Activated CD8-positive, alpha-beta memory T cell treated with anti-CD3 and anti-CD28 coated beads for 48 hours (primary cell): ENCODE results near the gene WIPF3.

Experiments
- DNase-seq, 3 experiments: peaks; one replicate each; pipeline ENCODE4 v3.0.0-alpha.2; 2020; ENCODE audit warnings: low read depth in 2 of 3, low spot score in 2 of 3

WIPF3 gene

DNA sequence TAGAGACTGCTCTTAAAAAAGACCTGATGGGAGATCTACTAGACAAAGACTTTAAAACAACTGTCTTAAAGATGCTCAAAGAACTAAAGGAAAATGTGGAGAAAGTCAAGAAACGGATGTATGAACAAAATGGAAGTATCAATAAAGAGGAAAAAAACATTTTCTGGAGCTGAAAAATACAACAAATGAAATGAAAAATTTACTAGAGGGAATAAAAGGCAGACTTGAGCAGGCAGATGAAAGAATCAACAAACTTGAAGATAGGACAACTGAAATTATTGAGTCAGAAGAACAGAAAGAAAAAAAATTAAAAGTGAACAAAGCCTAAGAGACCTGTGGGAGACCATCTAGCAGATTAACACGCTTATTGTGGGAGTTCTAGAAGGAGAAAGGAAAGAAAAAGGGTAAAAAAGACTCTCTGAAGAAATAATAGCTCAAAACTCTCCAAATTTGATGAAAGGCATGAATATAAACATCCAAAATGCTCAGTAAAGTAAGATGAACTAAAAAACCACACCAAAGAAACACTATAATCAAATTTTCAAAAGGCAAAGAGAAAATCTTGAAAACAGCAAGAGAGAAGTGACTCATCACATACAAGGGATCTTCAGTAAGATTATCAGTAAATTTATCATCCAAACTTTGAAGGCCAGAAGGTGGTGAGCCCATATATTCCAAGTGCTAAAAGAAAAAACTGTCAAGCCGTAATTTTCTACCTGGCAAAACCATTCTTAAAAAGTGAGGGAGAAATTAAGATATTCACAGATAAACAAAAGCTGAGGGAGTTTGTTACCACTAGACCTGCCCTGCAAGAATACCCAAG, 100.1 kb downstream of the WIPF3 start:
- no peak for DNase-seq

DNA sequence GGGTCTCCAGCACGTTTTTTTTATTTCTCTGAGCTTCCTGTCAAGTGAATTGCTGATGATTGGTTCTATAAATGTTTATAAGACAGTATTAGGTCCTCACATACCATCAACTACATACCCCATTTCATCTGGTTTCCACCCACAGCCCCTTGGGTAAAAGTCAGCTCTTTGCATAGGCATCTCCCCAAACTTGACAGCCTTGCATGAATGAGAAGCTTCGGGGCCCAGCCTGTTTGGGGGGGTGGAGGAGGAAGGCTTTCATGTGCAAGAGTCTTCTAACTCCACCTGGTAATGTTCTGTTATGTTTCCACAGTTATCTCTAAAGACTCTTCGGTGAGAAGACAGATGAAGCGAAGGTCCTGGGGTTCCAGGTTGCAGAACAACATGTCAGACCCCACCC, 107.9 kb downstream of the WIPF3 start:
- no peak for DNase-seq

DNA sequence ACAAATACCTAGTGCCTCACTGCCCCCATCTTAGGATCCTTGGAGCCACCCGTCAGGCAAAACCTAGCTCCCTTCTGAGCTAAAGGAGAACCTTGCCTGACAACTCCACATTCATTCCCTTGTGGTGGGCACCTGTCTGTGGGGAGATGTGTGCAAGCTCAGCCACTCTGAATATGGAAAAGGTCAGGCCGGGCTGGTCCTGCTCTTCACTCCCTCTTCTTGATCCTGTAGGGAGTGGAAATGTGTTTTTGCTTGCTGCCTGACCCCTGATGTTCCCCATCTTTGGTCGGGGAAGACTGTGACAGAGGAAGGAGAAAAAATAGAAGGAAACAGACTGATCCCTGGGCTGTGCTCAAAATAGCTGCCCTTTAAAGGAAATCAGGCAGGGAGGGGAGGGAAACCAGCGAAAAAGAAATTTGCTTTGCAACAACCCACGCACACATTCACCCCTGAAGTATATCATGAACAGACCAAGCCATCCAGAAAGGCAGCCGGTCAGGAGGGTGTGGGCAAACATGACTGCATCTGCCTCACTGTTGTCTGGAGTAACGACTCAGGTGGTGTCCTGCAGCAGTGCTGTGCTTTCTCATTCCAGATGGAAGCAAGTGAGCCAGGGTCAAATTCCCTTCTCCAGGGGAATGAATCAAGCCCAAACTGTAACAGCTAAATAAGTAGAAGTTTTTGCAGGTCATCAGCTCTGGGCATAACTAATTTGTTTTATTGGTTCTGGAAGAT, 109.3 kb downstream of the WIPF3 start:
- DNase-seq, result no peak

DNA sequence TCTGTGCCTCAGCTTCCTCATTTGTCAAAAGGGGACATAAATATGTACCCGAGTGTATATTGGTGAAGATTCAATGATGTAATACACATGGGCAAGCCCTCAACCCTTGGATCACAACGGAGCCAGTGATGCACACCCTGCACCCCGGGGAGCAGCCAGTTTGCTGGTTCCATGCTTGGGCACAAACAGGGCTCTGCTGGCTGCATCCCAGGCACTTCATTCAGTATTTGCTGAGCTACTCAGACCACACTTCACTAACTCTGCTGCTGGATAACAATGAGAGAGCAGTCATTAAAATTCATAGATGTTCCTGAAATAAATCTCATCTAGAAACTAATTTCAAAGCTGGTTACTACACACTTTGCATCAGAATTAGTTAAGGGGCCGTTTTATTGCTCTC, 111.3 kb downstream of the WIPF3 start:
- no peak for DNase-seq

DNA sequence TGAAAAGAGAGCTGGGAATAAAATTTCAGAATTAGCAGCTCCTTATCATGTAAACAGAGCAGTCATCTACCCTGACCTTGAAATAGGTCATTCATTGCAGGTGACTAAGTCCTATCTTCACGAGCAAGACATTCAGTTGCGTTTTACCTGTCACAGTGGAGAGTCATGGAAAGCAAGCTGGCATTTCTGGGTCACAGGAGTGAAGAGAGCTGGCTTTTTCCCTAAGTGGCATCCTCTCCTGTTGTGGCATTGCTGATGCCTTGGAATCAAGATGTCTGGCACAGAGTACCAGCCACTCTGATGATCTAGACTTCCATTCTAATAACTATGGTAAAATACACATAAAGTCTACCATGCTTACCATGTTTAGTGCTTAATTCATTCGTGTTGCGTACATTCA, 112.5 kb downstream of the WIPF3 start:
- no peak for DNase-seq

DNA sequence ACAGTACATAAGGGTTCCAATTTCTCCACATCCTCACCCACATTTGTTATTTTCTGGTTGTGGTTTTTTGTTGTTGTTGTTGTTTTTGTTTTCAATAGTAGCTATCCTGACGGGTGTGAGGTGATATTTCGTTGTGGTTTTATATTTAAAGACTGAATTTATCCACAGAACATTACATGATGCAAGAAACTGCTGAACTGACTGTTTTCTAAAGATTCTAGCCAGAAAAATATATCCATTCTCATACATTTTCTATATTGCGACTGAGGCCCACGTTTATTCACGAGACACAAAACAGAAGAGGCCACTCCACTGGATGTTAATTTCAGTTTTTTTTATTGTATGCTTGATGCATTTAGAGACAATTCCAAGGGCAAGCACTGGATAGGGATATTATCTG, 113.5 kb downstream of the WIPF3 start:
- no peak for DNase-seq

DNA sequence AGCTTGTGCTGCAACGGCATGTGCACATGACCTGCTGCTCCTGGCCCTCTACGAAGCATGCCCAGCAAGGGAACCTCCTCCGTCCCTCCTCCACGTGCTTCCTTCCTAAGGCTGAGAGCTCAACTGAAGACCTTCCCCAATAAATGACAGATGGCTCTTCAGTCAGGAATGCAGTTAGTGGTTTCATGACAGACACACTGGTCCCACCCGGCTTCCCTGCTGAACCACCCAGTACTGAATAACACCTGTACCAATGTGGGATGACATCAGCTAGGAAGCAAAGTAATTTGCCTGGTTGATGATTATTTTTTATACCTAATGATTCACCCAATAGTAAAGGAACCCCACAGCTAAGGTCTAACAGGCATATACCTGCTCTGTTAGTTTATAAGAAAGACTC, 114.2 kb downstream of the WIPF3 start:
- DNase-seq, result no peak

DNA sequence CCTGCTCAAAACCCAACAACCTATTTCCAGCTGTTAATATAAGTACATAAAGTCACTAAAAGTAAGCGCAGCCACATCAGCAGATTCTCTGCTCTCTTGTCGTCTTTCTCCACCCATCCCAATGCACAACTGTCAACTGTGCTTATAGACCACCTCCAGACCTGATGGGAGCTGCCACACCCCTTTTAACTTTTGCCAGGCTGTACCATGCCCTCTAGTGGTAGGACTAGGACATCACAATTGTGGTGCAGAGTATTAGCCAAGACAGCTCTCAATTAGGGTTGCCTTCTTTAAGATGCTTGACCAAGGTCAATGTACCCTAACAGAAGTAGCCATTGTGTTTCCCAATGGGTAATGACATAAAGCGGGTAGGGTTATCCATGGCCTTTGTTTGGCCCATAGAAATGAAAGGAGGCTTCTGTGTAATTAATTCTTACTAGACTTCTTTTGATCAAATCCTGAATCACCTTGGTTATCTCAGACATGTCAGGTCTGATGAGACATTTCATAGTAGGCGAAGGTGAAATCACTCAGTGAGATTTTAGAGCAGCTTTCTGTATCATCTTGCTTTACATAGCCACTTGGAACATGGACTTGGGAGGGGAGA, 115.2 kb downstream of the WIPF3 start:
- peak in 1 of 3 experiments; percentile 7 for DNase-seq

DNA sequence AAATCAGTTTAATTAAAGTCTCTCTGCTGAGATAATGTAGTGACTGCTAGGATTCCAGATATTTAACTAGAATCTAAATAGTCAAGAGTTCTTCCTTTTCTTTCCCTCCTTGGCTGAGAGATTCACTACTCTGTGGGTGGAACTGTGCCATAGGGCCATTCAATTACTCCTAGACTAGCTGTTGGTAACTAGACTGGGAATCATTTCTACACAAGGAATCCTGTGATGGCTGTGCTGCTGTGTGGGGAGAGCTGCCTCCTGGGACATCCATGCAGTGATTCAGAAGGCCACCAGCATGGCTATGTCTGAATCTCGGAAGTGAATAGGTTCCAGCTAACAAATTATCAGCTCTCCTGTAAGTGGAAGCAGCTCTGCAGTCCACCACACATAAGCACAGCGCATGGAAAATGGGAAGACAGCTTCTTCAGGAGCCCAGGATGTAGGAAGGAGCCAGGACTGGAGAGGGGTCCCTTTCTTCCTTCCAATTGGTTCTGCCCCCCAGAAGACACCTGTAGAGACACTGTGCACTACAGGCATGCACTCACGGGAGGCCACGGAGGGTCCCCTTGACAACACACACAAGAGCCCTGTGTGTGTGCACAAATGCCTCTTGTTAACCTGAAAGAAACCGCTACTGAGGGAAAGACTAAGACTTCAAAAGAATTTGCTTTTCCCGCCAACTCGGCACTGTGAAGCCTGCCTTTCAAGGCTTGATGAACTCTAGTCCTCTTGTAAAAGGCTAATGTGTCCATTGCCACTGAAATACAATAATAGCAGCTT, 116.8 kb downstream of the WIPF3 start:
- DNase-seq, result no peak

DNA sequence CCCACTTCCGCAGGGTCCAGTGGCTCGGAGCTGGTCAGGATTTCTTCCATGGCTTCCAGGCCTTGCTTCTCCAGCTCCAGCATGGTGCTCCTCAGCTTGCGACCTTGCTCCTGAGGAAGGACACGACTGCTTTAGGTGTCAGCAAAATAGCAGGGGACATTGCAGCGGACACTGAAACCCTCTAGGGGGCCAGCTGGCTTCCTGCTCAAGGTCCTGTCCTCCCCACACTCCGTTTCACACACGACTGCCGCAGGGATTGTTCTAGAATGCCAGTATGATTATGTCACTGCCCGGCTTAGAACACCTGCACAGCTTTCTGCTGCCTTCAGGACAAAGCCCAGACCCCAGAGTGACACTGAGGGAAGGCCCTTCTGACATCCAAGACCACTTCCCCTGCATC, 117.7 kb downstream of the WIPF3 start:
- no peak for DNase-seq

DNA sequence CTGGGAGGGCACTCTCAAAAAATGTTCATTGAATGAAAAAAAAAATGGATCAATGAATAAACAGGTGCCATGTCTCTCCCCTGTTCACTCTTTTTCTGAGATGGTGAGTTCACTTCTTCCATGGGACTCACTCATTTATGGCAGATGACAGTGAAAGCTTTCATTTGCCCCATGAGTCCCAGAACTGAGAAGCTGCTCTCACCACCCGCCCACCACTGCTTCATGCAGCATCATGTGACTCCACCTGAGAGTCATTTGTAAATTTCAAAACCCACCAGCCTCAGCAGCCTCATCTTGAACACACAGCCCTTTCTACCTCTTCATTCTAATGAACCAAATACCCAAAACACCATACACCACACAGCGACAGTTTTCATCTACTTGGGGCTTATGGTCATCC, 118.4 kb downstream of the WIPF3 start:
- no peak for DNase-seq

DNA sequence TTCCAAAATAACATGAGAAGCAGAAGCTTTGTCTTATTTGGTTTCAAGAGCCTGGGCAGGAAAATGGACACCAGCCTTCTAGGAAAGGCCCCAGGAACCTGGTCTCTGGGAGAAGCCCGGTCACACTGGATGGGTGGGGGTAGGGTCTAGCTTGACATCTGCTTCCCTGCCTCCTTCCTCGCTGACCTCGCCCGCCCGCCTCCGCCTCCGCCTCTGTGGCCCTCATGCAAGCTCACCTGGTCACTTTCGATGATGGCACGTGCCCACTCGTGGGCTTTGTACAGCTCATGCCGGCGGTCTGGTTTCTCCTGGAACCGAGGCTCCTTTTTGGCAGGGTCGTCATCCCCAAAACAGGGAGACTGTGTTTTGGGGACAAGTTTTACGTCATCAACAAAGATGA, 119.9 kb downstream of the WIPF3 start:
- no peak for DNase-seq

DNA sequence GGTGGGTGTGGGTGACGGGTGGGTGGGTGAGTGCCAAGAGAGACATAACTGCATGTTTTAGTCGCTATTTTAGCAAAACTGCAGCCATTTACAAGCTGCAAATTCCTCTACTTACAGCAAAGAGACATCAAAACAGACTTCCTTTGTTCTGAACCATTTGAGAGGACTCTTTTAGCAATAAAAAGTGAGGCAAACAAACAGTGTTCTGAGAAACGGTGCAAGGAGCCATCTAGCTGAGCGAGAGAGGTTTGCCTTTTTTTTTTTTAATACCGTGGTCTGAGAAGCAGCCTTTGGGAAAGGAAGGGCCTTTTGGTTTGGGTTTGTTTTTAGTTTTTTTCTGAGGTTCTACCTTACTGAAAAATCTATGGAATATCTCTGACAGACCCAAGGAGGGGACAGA, 120.4 kb downstream of the WIPF3 start:
- no peak for DNase-seq

DNA sequence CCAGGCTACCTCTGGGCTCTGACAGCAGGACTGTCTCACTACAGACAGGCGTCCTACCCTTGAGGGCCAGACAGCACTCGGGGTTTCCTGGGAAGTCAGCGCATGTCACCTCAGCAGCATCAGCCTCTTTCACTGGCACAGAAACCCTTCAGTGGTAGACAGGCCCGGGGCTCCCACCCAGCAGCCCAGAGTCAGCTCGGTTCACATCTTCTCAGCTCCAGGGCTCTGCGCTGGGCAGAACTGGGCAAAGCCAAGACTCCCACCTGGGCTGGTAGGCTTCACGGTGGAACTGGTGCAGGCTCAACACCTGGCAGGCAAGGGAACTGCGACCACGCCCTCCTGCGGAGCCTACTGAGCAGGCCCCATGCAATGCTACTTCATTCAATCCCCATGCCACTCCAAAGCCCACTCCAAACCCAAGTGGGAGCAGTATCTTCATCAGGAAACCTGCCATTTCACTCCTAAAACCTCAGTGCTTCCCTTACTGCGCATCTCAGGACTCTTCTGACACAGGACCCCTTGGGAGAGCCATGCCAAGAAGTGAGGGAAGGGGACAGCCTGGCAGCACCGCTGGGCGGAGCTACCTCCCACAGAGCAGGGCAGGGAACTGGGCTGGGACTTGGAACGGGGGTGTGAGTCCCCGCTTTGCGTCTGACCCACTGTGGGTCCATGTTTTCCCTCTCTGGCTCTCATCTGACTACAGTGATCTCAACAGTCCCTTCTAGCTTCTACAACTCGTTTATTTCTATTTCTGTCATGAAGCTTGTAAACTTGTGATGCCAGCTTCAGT, 122.9 kb downstream of the WIPF3 start:
- no peak for DNase-seq

DNA sequence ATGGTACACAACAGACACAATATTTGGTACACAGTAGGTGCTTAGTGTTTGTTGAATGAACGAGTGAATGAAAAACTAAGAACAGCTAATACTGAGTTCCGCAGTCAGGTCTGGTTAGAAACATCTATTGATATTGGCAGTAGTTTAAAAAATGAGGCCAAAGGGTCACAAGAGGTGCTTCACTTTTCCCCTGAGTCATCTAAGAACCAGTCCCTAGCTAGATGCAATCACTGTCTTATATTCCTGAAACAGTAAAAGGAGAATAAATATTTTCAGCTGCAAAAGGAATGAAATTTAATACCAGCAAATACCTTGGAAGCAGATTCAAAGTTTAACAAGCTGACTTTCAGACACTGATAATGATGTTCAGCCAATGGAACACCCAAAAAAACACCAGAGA, 128.8 kb downstream of the WIPF3 start:
- DNase-seq, result no peak

DNA sequence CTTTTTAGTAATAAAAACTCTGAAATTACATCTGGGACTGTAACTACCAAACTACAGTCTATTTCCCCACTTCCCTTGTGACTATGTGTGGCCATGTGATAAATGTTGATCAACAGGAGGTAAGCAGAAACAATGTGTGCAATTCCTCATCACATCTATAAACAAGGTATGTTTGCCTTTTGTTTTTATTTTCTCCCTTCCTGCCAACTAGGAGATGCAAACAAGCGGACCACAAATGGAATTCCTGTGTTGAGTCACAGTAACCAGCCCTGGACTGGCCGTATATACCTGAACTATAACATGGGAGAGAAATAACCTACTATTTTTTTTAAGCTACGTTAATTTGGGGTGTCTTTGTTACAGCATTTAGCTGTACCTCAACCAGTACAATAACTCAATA, 130.8 kb downstream of the WIPF3 start:
- DNase-seq, result no peak

DNA sequence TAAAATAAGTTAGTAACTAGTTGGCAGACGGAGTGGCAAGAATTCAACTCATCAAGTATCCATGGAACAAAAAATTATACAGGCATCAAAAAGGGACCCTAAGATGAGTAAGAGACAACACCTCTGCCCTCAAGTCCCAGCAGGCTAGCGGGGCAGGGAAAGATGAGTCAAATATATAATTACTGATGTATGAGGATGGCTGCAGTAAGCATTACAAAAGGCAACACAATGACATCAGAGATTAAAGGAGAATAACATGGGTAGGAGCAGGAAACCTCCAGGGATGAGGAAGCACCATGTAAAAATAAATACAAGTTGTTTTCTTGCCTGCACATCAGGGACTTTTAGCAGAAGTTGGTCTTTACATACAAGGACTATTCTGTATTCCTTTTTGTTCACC, 133.9 kb downstream of the WIPF3 start:
- DNase-seq, result no peak

DNA sequence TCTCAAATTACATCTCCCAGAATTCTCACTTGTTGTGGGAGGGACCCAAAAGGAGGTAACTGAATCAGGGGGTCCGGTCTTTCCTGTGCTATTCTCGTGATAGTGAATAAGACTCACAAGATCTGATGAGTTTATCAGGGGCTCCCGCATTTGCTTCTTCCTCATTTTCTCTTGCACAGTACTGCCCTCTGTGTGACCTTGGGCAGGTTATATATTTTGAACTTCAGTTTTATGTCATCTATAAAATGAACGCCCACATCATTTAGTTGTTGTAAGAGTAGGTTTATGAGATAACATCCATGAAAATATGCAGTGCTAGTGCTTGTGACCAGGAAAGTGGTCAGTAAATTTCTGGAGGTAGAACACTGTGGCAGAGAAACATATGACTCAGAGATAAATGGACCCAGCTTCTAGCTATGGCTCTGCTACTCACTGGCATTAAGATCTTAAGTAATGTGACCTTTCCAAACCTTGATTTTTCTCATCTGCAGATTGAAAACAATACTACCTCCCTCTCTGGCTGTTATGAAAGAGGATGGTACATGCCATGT, 139.0 kb downstream of the WIPF3 start:
- no peak for DNase-seq

DNA sequence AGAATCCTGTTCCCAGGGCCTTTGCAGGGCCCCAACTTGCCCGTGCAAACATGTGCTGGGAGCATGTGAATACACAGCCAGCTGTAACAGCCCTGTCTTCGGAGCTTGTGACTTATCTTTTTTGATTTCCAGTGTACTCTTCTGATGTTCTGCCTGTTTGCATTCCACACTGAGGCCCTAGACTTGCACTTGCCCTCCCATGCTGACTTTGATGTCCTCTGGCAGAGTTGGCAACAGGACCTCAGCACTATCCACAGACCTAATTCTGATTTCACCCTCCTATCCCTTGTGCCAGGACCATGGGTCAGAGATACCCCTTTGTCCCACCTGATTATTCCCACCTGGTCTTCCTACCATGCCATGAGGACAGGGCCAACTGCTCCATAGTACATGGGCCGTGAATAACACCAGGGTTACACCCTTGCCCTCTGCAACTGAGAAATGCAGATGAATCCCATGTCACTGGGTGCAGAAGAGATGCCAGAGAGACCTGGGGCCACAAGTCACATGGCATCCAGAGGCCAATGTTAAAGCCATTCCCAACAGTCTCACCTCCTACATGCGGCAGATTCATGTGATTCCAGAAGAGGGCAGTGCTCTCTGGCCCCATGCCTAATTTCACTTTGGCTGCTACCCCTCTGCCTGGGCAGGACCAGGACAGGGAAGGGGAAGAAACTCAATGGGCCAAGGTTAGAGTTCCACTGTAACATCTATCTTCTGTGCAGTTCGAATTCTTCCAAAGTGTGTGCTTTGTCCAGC, 140.3 kb downstream of the WIPF3 start:
- DNase-seq, result no peak

DNA sequence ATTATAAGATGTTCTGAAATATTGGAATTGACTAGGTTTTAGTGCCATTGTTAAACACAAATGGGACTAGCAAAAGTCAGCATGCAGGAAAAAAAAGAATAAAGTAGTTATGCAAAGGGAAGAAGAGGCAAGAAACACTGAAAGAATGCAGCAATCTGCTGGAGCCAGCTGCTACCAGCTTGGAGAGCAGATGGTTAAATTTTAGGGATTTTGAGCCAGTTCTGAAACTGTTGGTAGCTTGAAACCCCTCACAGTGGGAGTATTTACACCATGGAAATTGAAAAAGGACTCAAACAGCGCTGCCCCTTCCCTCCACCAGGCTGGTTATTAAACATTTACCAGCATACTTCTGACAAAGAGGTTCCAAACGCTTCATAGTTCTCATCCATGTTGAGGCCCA, 142.3 kb downstream of the WIPF3 start:
- DNase-seq, result no peak
